Measurements from ENCODE around the gene DFFA. TPM values are rescaled to one million over a fixed set of nuclear protein-coding genes. Genes with fewer than 3 reads are reported as not detected.
"Not testable (repeated sequence)": the region's sequence is repeated elsewhere in the genome, so short reads cannot be mapped to it uniquely, and the experiment has no call there.

Gene DFFA
- total RNA-seq, 1 experiment from 2014 or later: 109 TPM

GRCh38 chr1:10490286-10490970, 18.1 kb upstream of the DFFA start:
- DNase-seq: no peak
- Histone ChIP-seq H3K27me3 (ENCODE audit: control insufficient read depth, insufficient read depth, low read length) (no peaks in the 10 kb centered on the region), H3K36me3 (replicated peaks; ENCODE audit: control insufficient read depth, insufficient read depth, low read length) (no peaks in the 10 kb centered on the region), H3K4me3 (ENCODE audit: insufficient read depth, low read depth, low read length) (no peak overlapping the region)

GRCh38 chr1:10489291-10490055, 17.1 kb upstream of the DFFA start:
- Histone ChIP-seq H3K27me3 (ENCODE audit: control insufficient read depth, insufficient read depth, low read length) (no peaks in the 10 kb centered on the region), H3K36me3 (replicated peaks; ENCODE audit: control insufficient read depth, insufficient read depth, low read length) (no peaks in the 10 kb centered on the region; the same call in 1 of the 2 replicates), H3K4me3 (ENCODE audit: insufficient read depth, low read depth, low read length) (no peak overlapping the region)
- no peak for DNase-seq

GRCh38 chr1:10484521-10484920, 12.2 kb upstream of the DFFA start:
- H3K27me3 ChIP-seq (ENCODE audit: control insufficient read depth, insufficient read depth, low read length): no peaks in the 10 kb centered on the region
- H3K4me3 ChIP-seq (ENCODE audit: insufficient read depth, low read depth, low read length): no peak overlapping the region
- H3K36me3 ChIP-seq (replicated peaks; ENCODE audit: control insufficient read depth, insufficient read depth, low read length): no peaks in the 10 kb centered on the region; the same call in 1 of the 2 replicates
- no peak for DNase-seq

DNA sequence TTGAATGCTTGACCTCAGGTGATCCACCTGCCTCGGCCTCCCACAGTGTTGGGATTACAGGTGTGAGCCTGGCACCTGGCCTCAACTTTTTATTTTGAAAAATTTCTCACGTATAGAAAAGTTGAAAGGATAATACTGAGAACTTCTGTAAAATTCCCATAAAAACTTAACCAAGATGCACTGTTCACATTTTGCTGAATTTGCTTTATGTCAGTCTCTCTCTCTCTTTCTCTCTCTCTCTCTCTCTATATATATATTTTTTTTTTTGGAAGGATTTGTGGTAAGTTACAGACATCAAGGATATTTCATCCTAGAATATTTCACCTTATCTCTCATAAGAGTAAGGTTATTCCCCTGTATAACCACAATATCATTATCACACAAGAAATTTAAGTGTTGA, 8.3 kb upstream of the DFFA start:
- no peak overlapping the region for H3K4me3 ChIP-seq (ENCODE audit: insufficient read depth, low read depth, low read length)
- no peaks in the 10 kb centered on the region for H3K27me3 ChIP-seq (ENCODE audit: control insufficient read depth, insufficient read depth, low read length)
- no peak for DNase-seq
- no peaks in the 10 kb centered on the region; the same call in 1 of the 2 replicates for H3K36me3 ChIP-seq (replicated peaks; ENCODE audit: control insufficient read depth, insufficient read depth, low read length)

DNA sequence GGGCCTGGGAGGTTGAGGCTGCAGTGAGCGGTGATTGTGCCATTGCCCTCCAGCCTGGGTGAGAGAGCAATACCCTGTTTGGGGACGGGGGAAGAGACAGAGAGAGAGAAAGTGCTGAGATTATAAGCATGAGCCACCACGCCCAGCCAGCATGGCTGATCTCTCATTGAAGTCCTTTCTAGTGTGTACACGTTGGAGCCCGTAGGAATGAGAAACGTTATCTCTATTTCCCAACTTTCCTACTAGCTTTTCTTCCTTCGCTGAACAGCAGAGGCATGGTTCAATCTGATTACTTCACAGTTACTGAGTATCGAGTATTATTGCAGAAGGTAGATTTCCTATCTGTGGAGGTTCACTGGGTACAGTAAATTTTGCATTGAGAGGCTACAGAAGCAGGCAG, 7.0 kb upstream of the DFFA start:
- Histone ChIP-seq H3K27me3 (ENCODE audit: control insufficient read depth, insufficient read depth, low read length) (no peaks in the 10 kb centered on the region), H3K4me3 (ENCODE audit: insufficient read depth, low read depth, low read length) (no peak overlapping the region), H3K36me3 (replicated peaks; ENCODE audit: control insufficient read depth, insufficient read depth, low read length) (no peaks in the 10 kb centered on the region)
- no peak for DNase-seq

DNA sequence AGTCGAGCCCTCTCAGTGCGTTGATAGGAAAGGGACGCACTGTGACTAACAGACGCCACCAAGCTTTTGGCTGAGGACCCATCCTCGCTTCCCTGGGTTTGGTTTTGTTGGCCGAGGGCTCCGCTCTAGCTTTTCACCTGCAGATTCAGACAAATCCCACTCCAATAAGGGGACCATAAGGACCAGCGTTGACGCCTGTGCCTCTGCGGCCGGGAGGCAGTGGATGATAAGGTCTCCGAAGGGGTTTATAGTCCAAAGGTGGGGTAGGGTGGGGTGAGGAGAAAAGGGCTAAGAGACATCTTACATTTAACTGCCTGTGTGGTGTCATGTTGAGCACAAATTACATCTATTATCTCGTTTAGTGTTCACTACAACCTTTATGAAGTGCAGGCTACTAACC, 3.2 kb upstream of the DFFA start:
- Histone ChIP-seq H3K4me3 (ENCODE audit: insufficient read depth, low read depth, low read length) (peak overlapping the region; percentile 70), H3K27me3 (ENCODE audit: control insufficient read depth, insufficient read depth, low read length) (no peaks in the 10 kb centered on the region), H3K36me3 (replicated peaks; ENCODE audit: control insufficient read depth, insufficient read depth, low read length) (0 out of 2 replicates have a peak, but pooled peaks cover 2% of the 10 kb centered on the region)
- no peak for DNase-seq

DNA sequence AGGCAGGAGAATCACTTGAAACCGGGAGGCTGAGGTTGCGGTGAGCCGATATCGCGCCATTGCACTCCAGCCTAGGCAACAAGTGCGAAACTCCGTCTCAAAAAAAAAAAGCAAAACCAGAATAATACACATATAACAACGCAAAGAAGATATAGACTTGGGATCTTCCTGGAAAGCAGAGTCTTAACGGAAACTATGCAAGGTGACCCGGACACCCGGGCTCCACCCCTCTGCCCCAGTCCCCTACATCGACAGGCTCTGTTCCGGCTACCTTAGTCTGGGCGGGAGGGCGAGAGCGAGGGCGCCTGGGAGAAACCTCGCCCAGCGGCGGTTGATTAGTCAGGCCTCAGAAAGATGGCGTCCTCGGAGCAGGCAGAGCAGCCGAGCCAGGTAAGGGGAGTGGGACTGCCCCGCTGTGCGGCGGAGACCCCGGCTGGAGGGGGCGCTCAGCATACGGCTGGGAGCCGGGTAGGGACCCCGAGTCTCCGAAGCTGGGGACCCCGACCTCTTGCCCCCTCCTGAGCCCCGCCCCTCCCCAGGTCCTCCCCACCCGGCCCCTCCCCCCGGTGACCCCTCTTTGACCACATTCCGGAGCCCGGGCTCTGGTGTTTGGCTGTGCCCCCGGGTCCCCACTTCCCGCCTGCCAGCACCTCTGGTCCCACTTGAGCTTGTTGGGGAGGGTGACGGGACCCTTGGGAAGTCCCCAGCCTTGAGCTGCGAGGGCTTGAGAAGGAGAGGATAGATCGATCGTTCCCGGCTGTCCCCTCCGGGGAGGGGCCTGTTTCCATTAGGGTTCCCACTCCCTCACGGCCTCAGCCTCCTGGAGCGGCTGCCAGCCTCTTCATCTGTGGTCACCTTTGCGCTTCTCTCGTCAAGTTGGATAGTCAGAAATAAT, 2.5 kb upstream of the DFFA start, which contains the start of gene PEX14:
PEX14 (plus strand) TSS at position 338 of the 895 bp plus-strand sequence; CDS start at position 355, 17 bp downstream.
- Histone ChIP-seq H3K36me3 (replicated peaks; ENCODE audit: control insufficient read depth, insufficient read depth, low read length) (peaks cover 2% of the 10 kb centered on the region), H3K27me3 (ENCODE audit: control insufficient read depth, insufficient read depth, low read length) (no peaks in the 10 kb centered on the region)
- DNase-seq: peak; percentile 96

DNA sequence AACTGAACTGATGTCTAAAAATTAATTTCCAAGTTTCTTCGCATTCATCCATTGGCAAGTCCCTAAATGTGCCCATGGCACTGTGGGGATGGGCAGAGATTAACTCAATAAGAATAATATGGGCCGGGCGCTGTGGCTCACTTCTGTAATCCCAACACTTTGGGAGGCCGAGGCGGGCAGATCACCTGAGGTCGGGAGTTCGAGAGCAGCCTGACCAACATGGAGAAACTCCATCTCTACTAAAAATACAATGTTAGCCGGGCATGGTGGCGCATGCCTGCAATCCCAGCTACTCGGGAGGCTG, 1.9 kb upstream of the DFFA start:
- not testable (repeated sequence) for DNase-seq; H3K36me3 ChIP-seq (replicated peaks; ENCODE audit: control insufficient read depth, insufficient read depth, low read length); H3K27me3 ChIP-seq (ENCODE audit: control insufficient read depth, insufficient read depth, low read length); H3K4me3 ChIP-seq (ENCODE audit: insufficient read depth, low read depth, low read length)

More for the DNA sequence above, 2.5 kb upstream of the DFFA start, which contains the start of gene PEX14:
- peak within 1 kb of the TSS; percentile 70 for H3K4me3 ChIP-seq (ENCODE audit: insufficient read depth, low read depth, low read length)

- no peak for DNase-seq
- H3K36me3 ChIP-seq (replicated peaks; ENCODE audit: control insufficient read depth, insufficient read depth, low read length): peaks cover 11% of the 10 kb centered on the region
- no peak overlapping the region for H3K4me3 ChIP-seq (ENCODE audit: insufficient read depth, low read depth, low read length)
Observed at GRCh38 chr1:10473145-10473765, 926 bp upstream of the DFFA start.

DNA sequence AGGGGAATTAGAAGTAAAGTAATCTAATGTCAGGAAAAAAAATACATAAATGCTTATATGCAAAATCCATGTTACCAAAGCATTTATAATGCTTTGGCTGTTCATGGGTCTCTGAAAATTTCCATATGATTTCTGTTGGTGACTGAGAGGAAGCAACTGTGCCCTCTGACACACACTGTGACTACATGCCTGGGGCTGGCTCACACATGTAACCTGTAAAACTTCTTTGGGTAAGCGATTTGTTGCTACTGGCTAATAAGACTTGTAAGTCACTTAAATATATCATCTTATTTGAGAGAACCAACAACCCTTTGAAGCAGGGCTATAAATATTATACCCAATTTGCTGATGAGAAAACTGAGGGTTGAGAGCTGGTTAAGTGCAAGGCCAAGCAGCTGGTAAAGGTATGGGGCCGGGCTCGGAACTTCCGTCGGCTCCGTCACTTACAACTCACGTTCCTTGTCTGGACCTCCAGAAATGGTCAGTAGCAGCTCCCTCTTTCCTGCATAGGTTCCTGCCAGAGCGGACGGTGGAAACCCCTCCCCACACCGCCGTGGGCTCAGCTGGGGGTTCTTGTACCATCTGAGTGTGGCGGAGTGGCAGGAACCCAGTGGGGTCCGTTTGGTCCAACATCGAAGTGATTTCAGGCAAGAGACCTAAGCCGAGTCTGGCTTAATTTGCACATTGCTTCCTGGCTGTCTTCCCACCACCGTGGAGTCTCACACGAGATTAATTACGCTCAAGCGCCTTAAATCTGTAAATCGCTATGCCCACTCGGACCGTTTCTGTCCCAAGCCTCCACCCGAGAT, 714 bp downstream of the DFFA start:
- H3K27me3 ChIP-seq (ENCODE audit: control insufficient read depth, insufficient read depth, low read length): no peaks in the 10 kb centered on the region
- DNase-seq: peak; percentile 65
- peak overlapping the region; percentile 96 for H3K4me3 ChIP-seq (ENCODE audit: insufficient read depth, low read depth, low read length)
- H3K36me3 ChIP-seq (replicated peaks; ENCODE audit: control insufficient read depth, insufficient read depth, low read length): peaks cover 21% of the 10 kb centered on the region

More at GRCh38 chr1:10473145-10473765, 926 bp upstream of the DFFA start:
- no peaks in the 10 kb centered on the region for H3K27me3 ChIP-seq (ENCODE audit: control insufficient read depth, insufficient read depth, low read length)

GRCh38 chr1:10470043-10470442, 2.3 kb downstream of the DFFA start:
- DNase-seq: no peak
- peaks cover 29% of the 10 kb centered on the region for H3K36me3 ChIP-seq (replicated peaks; ENCODE audit: control insufficient read depth, insufficient read depth, low read length)
- H3K27me3 ChIP-seq (ENCODE audit: control insufficient read depth, insufficient read depth, low read length): no peaks in the 10 kb centered on the region
- no peak overlapping the region for H3K4me3 ChIP-seq (ENCODE audit: insufficient read depth, low read depth, low read length)

DNA sequence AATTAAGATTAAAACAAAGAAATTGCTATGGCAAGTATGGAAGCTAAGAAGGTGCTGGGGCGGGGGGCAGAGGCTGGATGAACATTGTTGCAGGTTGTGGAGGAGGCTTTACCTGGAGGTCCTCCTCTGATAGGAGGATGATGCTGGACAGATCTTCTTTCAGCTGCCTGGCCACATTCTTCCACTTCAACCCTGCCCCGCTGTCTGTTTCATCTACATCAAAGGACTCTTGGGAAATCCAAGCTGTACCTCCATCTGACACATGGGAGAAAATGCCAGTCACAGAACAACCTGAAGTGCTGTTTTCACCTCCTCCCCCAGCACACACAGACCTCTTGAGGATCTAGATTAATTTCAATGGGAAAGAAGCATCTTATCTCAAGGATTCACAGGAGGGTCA, 5.3 kb downstream of the DFFA start:
- Histone ChIP-seq H3K4me3 (ENCODE audit: insufficient read depth, low read depth, low read length) (no peak overlapping the region), H3K27me3 (ENCODE audit: control insufficient read depth, insufficient read depth, low read length) (no peaks in the 10 kb centered on the region), H3K36me3 (replicated peaks; ENCODE audit: control insufficient read depth, insufficient read depth, low read length) (peaks cover 50% of the 10 kb centered on the region)
- DNase-seq: no peak

DNA sequence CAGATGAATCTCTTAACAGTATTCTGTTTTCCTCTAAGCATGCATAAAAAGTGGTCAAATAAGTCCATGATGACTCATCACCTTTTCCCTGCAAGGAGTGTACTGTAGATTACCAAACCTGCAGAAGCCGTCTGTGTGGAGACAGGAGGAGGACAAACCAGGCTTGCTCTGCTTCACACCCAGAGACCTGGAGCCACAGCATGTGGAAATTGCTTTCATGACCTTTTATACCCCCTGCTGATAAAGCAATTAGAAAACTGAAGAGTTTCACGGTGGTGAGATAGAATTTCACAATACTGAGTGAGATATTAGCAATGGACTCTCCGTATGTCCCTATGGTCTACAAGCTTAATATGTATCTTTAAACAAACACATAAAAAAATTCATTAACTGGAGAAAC, 13.1 kb downstream of the DFFA start:
- Histone ChIP-seq H3K27me3 (ENCODE audit: control insufficient read depth, insufficient read depth, low read length) (no peaks in the 10 kb centered on the region), H3K36me3 (replicated peaks; ENCODE audit: control insufficient read depth, insufficient read depth, low read length) (peaks cover 28% of the 10 kb centered on the region), H3K4me3 (ENCODE audit: insufficient read depth, low read depth, low read length) (no peak overlapping the region)
- DNase-seq: no peak
